WERI-Rb-1 (cell line): Measurements from ENCODE around the gene GRHL3.

Experiments used
- DNase-seq: peaks from one replicate; pipeline ENCODE4 v3.0.0-alpha.2; 2020
- H3K27ac ChIP-seq: fragments of 250-450 bp; sonication (Bioruptor Pico); 2 replicates; pipeline ENCODE4 v1.5.1; 2020; ENCODE audit warnings: mild to moderate bottlenecking, moderate library complexity
- H3K27me3 ChIP-seq: fragments of 250-450 bp; sonication (Bioruptor Pico); 2 replicates; pipeline ENCODE4 v1.5.1; 2021; ENCODE audit warnings: mild to moderate bottlenecking, low read depth, moderate library complexity; ENCODE audit not compliant: insufficient read depth, severe bottlenecking
- H3K36me3 ChIP-seq: fragments of 250-450 bp; sonication (Bioruptor Pico); 2 replicates; pipeline ENCODE4 v1.5.1; 2020; ENCODE audit warnings: mild to moderate bottlenecking, moderate library complexity
- H3K4me3 ChIP-seq: 2 replicates; pipeline ENCODE4 v1.5.1; 2011; ENCODE audit warnings: low read depth, mild to moderate bottlenecking, control low read depth, low read length
- H3K9me3 ChIP-seq: fragments of 250-450 bp; sonication (Bioruptor Pico); 2 replicates; pipeline ENCODE4 v1.5.1; 2021; ENCODE audit warnings: mild to moderate bottlenecking, moderate library complexity; ENCODE audit not compliant: severe bottlenecking
- TF ChIP-seq, protein P1 (sequence below): IDR thresholded peaks from 2 replicates; pipeline ENCODE4 v1.5.1; 2011; ENCODE audit warnings: low read depth, mild to moderate bottlenecking, control low read depth, inconsistent platforms, low read length

The GRHL3 gene

DNA sequence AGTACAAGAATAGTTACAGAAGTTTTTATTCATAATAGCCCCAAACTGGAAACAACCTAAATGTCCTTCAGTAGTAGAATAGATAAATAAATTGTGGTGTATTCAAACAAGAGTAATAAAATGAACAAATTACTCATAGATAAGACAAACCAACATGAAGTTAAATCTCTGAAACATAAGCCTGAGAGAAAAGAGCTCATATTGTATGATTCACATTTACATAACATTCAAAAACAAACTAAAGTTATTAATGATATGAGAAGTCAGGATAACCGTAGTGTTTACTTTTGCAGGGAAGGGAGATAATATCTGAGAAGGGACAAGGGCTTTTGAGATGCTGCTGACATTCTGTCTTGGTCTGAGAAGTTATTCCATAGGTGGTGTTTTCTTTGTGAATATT is 80.9 kb downstream of the GRHL3 start:
- H3K27me3 ChIP-seq: no peaks in the 10 kb centered on the region
- H3K9me3 ChIP-seq: no peaks in the 10 kb centered on the region
- no peak overlapping the region for H3K4me3 ChIP-seq
- H3K36me3 ChIP-seq: no peaks in the 10 kb centered on the region; the same call in 1 of the 2 replicates
- no peak for DNase-seq
- TF ChIP-seq, protein P1, sequence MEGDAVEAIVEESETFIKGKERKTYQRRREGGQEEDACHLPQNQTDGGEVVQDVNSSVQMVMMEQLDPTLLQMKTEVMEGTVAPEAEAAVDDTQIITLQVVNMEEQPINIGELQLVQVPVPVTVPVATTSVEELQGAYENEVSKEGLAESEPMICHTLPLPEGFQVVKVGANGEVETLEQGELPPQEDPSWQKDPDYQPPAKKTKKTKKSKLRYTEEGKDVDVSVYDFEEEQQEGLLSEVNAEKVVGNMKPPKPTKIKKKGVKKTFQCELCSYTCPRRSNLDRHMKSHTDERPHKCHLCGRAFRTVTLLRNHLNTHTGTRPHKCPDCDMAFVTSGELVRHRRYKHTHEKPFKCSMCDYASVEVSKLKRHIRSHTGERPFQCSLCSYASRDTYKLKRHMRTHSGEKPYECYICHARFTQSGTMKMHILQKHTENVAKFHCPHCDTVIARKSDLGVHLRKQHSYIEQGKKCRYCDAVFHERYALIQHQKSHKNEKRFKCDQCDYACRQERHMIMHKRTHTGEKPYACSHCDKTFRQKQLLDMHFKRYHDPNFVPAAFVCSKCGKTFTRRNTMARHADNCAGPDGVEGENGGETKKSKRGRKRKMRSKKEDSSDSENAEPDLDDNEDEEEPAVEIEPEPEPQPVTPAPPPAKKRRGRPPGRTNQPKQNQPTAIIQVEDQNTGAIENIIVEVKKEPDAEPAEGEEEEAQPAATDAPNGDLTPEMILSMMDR: no peak
- H3K27ac ChIP-seq: no peak overlapping the region

DNA sequence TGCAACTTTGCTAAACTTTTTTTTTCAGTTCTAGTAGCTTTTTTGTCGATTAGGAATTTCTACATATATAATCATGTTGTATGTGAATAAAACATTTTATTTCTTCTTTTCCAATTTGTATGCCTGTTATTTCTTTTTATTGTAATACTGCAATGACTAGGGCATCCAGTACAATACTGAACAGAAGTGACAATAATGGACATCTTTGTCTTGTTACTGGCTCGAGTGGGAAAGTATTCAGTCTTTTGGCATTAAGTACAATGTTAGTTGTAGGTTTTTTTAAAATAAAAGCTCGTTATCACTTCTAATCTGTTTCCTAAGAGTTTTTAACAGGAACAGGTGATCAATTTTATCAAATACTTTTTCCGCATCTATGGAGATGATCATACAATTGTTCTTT is 84.6 kb downstream of the GRHL3 start:
- H3K27ac ChIP-seq: no peak overlapping the region
- H3K9me3 ChIP-seq: peaks cover 3% of the 10 kb centered on the region
- DNase-seq: no peak
- TF ChIP-seq, protein P1: no peak
- no peaks in the 10 kb centered on the region for H3K27me3 ChIP-seq
- no peaks in the 10 kb centered on the region; the same call in 1 of the 2 replicates for H3K36me3 ChIP-seq
- H3K4me3 ChIP-seq: no peak overlapping the region
